HepG2 (cell line): Measurements from ENCODE around the gene RANBP3. TPM values are rescaled to one million over a fixed set of nuclear protein-coding genes. Genes with fewer than 3 reads are reported as not detected.

ENCODE experiments used
- ATAC-seq: fragments of 200-7000 bp; cut with Tn5 transposase; 3 replicates; pipeline ENCODE4 v1.9.1; 2020; ENCODE audit warnings: mild to moderate bottlenecking, moderate library complexity
- BruUV-seq: library from RNA; stranded (reverse); fragments of 400-500 nt; replicated peaks from 2 replicates; lab custom pipeline; 2021; lab: Mats Ljungman, UMichigan
- CTCF ChIA-PET: fragments of 300-600 bp; formaldehyde crosslinking; extraction: SDS; loops from one replicate; lab custom pipeline; 2021; ENCODE audit warnings: low total read pairs, inconsistent platforms, low intra/inter-chr PET ratio; lab: Yijun Ruan, JAX
- POLR2A ChIA-PET: fragments of 350-600 bp; sonication (Branson Sonifier 250); formaldehyde crosslinking; loops from one replicate; lab custom pipeline; 2020; ENCODE audit warnings: antibody characterized with exemption, inconsistent platforms; lab: Yijun Ruan, JAX
- DNase-seq: peaks from one replicate; pipeline ENCODE4 v3.0.0-alpha.2; 2015; ENCODE audit warnings: low spot score
- FAIRE-seq: peaks from 3 replicates; lab custom pipeline; 2011; peaks lifted over from hg19 to GRCh38; lab: Jason Lieb, UNC
- H2AFZ ChIP-seq: one replicate; pipeline ENCODE4 v1.6.1; 2011; ENCODE audit warnings: low read length, inconsistent platforms
- H3K27ac ChIP-seq: fragments of 300-600 bp; 3 replicates; pipeline ENCODE4 v1.8.0; 2011; ENCODE audit warnings: mixed run types, mild to moderate bottlenecking, mixed read lengths, low read length, inconsistent platforms; ENCODE audit not compliant: insufficient read depth; ENCODE audit errors: extremely low read length
- H3K27me3 ChIP-seq, 2 experiments: fragments of 200-600 bp in 1 of 2; 2 replicates in 1 of 2; 3 replicates in 1 of 2; pipeline versions ENCODE4 v1.6.0 to v1.8.0; 2011; ENCODE audit warnings: low read length in 2 of 2, mild to moderate bottlenecking in 2 of 2, moderate library complexity in 2 of 2, inconsistent platforms in 1 of 2; ENCODE audit not compliant: insufficient read depth in 2 of 2, control insufficient read depth in 1 of 2
- H3K36me3 ChIP-seq, 2 experiments: fragments of 200-600 bp in 1 of 2; replicated peaks in 1 of 2; 2 replicates in 1 of 2; 3 replicates in 1 of 2; pipeline versions ENCODE4 v1.5.1 to v1.8.0; 2011; ENCODE audit warnings: low read length in 2 of 2, inconsistent platforms in 1 of 2; ENCODE audit not compliant: insufficient read depth in 2 of 2, control insufficient read depth in 1 of 2
- H3K4me1 ChIP-seq: 2 replicates; pipeline ENCODE4 v1.5.1; 2012; ENCODE audit warnings: low read length, inconsistent platforms; ENCODE audit not compliant: insufficient read depth
- H3K4me2 ChIP-seq: 2 replicates; pipeline ENCODE4 v1.6.0; 2011; ENCODE audit warnings: low read depth, low read length, inconsistent platforms
- H3K4me3 ChIP-seq, 3 experiments: fragments of 200-600 bp in 1 of 3; sonication (generic), shearing (Covaris generic) in 1 of 3; replicated peaks in 1 of 3; 2 replicates each; pipeline ENCODE4 v1.5.1; 2011 to 2016; ENCODE audit warnings: low read length in 3 of 3, inconsistent platforms in 2 of 3, low read depth in 2 of 3, mild to moderate bottlenecking in 2 of 3, control low read depth in 1 of 3, mixed read lengths in 1 of 3; ENCODE audit not compliant: insufficient read depth in 1 of 3
- H3K79me2 ChIP-seq: one replicate; pipeline ENCODE4 v1.6.1; 2011; ENCODE audit warnings: low read length, inconsistent platforms; ENCODE audit not compliant: insufficient read depth
- H3K9ac ChIP-seq: 2 replicates; pipeline ENCODE4 v1.6.0; 2011; ENCODE audit warnings: mild to moderate bottlenecking, low read depth, low read length, inconsistent platforms; ENCODE audit not compliant: insufficient read depth
- H3K9me3 ChIP-seq: 2 replicates; pipeline ENCODE4 v1.5.1; 2012; ENCODE audit warnings: mild to moderate bottlenecking, low read length
- H4K20me1 ChIP-seq: 2 replicates; pipeline ENCODE4 v1.6.0; 2011; ENCODE audit warnings: inconsistent platforms, mild to moderate bottlenecking, low read length, moderate library complexity; ENCODE audit not compliant: insufficient read depth
- ARID5B ChIP-seq: IDR thresholded peaks from 2 replicates; pipeline ENCODE4 v1.4.0; 2020; ENCODE audit warnings: mild to moderate bottlenecking, missing genetic modification reagents
- GATAD2A ChIP-seq: IDR thresholded peaks from 2 replicates; pipeline ENCODE4 v1.6.1; 2016
- ZNF264 ChIP-seq: sonication (generic); formaldehyde crosslinking; IDR thresholded peaks from 2 replicates; pipeline ENCODE4 v1.4.0; 2020; ENCODE audit warnings: missing genetic modification reagents
- ZNF687 ChIP-seq: sonication (generic); formaldehyde crosslinking; IDR thresholded peaks from 2 replicates; pipeline ENCODE4 v1.5.1; 2020; ENCODE audit warnings: mild to moderate bottlenecking, missing genetic modification reagents, moderate library complexity
- WGBS: methylation state at CpG from one replicate; pipeline ENCODE4 v1.1.6; 2017; ENCODE audit warnings: low lambda C conversion rate; 5-methylcytosine and 5-hydroxymethylcytosine counted together
- in situ Hi-C: cut with HindIII; loops from 2 replicates; pipeline ENCODE4 v1.10.0; 2017; ENCODE audit warnings: low pct_unique_long_range_greater_than_20kb; ENCODE audit not compliant: extremely low pct_ligation_motif_present
- intact Hi-C: fragments of 100-400 bp; cut with micrococcal nuclease; formaldehyde crosslinking; loops from one replicate; pipeline ENCODE4 v1.10.0; 2022; ENCODE audit not compliant: unreplicated experiment
- polyA plus RNA-seq, 8 experiments: library from polyadenylated mRNA; depleted of rRNA in 3 of 8; stranded (reverse) in 7 of 8; unstranded in 1 of 8; fragments of >200 nt; fragmentation: Illumina TruSeq in 4 of 8; extraction: Trizol in 4 of 8; gene quantifications; 2 replicates each; pipeline versions ENCODE4 v1.2.1 to v1.2.3, GENCODE V29; 2011 to 2016; ENCODE audit warnings: low read depth in 4 of 8, missing spikeins in 1 of 8, mixed read lengths in 1 of 8; ENCODE audit not compliant: insufficient read depth in 1 of 8
- total RNA-seq, 5 experiments: library from RNA; depleted of rRNA; stranded (reverse); fragments of >200 nt; fragmentation: Illumina TruSeq; extraction: Trizol; gene quantifications; 2 replicates each; pipeline ENCODE4 v1.2.3, GENCODE V29; 2016; ENCODE audit warnings: low read depth in 1 of 5
- TF ChIP-seq, protein P1 (sequence below), 2 experiments: sonication (generic) in 1 of 2; formaldehyde crosslinking in 1 of 2; IDR thresholded peaks; 2 replicates each; pipeline versions ENCODE4 v1.5.1 to v1.6.1; 2011 to 2020; ENCODE audit warnings: borderline replicate concordance in 1 of 2, low read depth in 1 of 2, low read length in 1 of 2, mild to moderate bottlenecking in 1 of 2, missing genetic modification reagents in 1 of 2, moderate library complexity in 1 of 2
- TF ChIP-seq, protein P2 (sequence below): sonication (generic); formaldehyde crosslinking; IDR thresholded peaks from 2 replicates; pipeline ENCODE4 v1.4.0; 2020; ENCODE audit warnings: missing genetic modification reagents, borderline replicate concordance

Gene RANBP3
- total and polyA plus RNA-seq, 2 of the 13 experiments (the other 11 are each of a cell fraction or from before 2014, with no cell fraction given): 39.5 to 149 TPM

DNA sequence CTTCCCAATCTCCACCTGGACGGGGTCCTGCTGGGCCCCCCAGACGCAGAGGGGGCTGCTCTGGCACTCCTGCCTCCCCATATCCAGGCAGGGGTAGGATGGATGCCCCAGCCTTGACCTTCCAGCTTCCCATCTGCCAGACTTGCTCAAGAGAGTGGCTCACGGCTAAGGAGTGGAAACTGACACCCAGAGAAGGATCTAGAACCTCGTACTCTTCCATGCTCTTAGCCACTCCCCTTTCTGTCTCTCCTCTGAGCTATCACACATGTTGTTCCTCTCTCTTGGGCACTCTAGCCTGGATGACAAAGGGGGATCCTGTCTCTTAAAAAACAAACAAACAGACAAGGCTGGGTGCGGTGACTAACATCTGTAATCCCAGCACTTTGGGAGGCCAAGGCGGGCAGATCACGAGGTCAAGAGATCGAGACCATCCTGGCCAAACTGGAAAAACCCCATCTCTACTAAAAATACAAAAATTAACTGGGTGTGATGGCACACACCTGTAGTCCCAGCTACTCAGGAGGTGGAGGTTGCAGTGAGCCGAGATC, 95.4 kb downstream of the RANBP3 start:
- 89% methylated on average over 6 of the region's 9 CpGs for WGBS
- intact Hi-C loops (no loop called here), in situ Hi-C loops (no loop called here)
- Histone ChIP-seq H3K9ac (no peak overlapping the region), H3K4me1 (peaks cover 82% of the 10 kb centered on the region), H3K36me3 (no peaks in the 10 kb centered on the region), H3K27ac (peak overlapping the region; percentile 40), H3K4me3 (no peak overlapping the region), H3K79me2 (no peaks in the 10 kb centered on the region), H3K4me2 (no peak overlapping the region), H4K20me1 (no peaks in the 10 kb centered on the region), H2AFZ (no peak overlapping the region), H3K27me3 (no peaks in the 10 kb centered on the region), H3K9me3 (no peaks in the 10 kb centered on the region)
- DNase-seq (no peak), FAIRE-seq (no peak), ATAC-seq (no peak)
- no TSS peak for BruUV-seq
- ChIA-PET CTCF (no interaction called here), POLR2A (interaction anchor here (1.2 to 2.1 kb wide), 2 partner anchors 21 to 54 kb away, joined by 4 to 8 read pairs; partner anchors contain the start of gene NDUFA11)
- TF ChIP-seq ZNF264 (CRISPR knock-in tag) (peak; percentile 99), ARID5B (CRISPR knock-in tag) (0 out of 2 replicates have a peak, but pooled peaks have one; percentile 13), GATAD2A (peak; percentile 26; the same call in 1 of the 2 replicates), ZNF687 (peak; percentile 64)
- TF ChIP-seq, protein P1, sequence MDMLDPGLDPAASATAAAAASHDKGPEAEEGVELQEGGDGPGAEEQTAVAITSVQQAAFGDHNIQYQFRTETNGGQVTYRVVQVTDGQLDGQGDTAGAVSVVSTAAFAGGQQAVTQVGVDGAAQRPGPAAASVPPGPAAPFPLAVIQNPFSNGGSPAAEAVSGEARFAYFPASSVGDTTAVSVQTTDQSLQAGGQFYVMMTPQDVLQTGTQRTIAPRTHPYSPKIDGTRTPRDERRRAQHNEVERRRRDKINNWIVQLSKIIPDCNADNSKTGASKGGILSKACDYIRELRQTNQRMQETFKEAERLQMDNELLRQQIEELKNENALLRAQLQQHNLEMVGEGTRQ (IDR thresholded peaks at IDR 0.05; ENCODE audit: low read depth, low read length): no peak
- TF ChIP-seq, protein P1 (CRISPR knock-in tag; IDR thresholded peaks at IDR 0.05; ENCODE audit: borderline replicate concordance): no peak
- TF ChIP-seq, protein P2, sequence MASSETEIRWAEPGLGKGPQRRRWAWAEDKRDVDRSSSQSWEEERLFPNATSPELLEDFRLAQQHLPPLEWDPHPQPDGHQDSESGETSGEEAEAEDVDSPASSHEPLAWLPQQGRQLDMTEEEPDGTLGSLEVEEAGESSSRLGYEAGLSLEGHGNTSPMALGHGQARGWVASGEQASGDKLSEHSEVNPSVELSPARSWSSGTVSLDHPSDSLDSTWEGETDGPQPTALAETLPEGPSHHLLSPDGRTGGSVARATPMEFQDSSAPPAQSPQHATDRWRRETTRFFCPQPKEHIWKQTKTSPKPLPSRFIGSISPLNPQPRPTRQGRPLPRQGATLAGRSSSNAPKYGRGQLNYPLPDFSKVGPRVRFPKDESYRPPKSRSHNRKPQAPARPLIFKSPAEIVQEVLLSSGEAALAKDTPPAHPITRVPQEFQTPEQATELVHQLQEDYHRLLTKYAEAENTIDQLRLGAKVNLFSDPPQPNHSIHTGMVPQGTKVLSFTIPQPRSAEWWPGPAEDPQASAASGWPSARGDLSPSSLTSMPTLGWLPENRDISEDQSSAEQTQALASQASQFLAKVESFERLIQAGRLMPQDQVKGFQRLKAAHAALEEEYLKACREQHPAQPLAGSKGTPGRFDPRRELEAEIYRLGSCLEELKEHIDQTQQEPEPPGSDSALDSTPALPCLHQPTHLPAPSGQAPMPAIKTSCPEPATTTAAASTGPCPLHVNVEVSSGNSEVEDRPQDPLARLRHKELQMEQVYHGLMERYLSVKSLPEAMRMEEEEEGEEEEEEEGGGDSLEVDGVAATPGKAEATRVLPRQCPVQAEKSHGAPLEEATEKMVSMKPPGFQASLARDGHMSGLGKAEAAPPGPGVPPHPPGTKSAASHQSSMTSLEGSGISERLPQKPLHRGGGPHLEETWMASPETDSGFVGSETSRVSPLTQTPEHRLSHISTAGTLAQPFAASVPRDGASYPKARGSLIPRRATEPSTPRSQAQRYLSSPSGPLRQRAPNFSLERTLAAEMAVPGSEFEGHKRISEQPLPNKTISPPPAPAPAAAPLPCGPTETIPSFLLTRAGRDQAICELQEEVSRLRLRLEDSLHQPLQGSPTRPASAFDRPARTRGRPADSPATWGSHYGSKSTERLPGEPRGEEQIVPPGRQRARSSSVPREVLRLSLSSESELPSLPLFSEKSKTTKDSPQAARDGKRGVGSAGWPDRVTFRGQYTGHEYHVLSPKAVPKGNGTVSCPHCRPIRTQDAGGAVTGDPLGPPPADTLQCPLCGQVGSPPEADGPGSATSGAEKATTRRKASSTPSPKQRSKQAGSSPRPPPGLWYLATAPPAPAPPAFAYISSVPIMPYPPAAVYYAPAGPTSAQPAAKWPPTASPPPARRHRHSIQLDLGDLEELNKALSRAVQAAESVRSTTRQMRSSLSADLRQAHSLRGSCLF (CRISPR knock-in tag): no peak
